GM23338 (cell line): ENCODE measurements around the gene LOXL1. TPM values are rescaled to one million over a fixed set of nuclear protein-coding genes. Genes with fewer than 3 reads are reported as not detected.

Experiments
- ATAC-seq: fragments of 200-7000 bp; cut with Tn5 transposase; 3 replicates; pipeline ENCODE4 v1.9.1; 2020
- DNase-seq: peaks from one replicate; pipeline ENCODE4 v3.0.0-alpha.2; 2015; ENCODE audit warnings: low spot score
- H2AFZ ChIP-seq: fragments of 200-600 bp; sonication (generic); 2 replicates; pipeline ENCODE4 v1.8.0; 2016; ENCODE audit warnings: antibody characterized with exemption, mild to moderate bottlenecking, moderate library complexity
- H3F3A ChIP-seq: fragments of 200-600 bp; sonication (generic); replicated peaks from 2 replicates; pipeline ENCODE4 v1.8.0; 2017; ENCODE audit warnings: antibody characterized with exemption, mixed run types, low read depth
- H3K27ac ChIP-seq: fragments of 200-600 bp; sonication (generic); 2 replicates; pipeline ENCODE4 v1.6.1; 2016; ENCODE audit warnings: low read depth
- H3K27me3 ChIP-seq: fragments of 200-600 bp; sonication (generic); 2 replicates; pipeline ENCODE4 v1.8.0; 2016; ENCODE audit warnings: mild to moderate bottlenecking, mixed run types, moderate library complexity; ENCODE audit not compliant: insufficient read depth
- H3K36me3 ChIP-seq: fragments of 200-600 bp; sonication (generic); 2 replicates; pipeline ENCODE4 v1.8.0; 2016; ENCODE audit warnings: mild to moderate bottlenecking; ENCODE audit not compliant: insufficient read depth
- H3K4me1 ChIP-seq: fragments of 200-600 bp; sonication (generic); 2 replicates; pipeline ENCODE4 v1.8.0; 2016; ENCODE audit warnings: mild to moderate bottlenecking, moderate library complexity; ENCODE audit not compliant: insufficient read depth
- H3K4me2 ChIP-seq: fragments of 200-600 bp; sonication (generic); 2 replicates; pipeline ENCODE4 v1.7.1; 2017; ENCODE audit warnings: mixed run types
- H3K4me3 ChIP-seq: fragments of 200-600 bp; sonication (generic); 2 replicates; pipeline ENCODE4 v1.6.1; 2016; ENCODE audit warnings: mixed run types
- H3K79me2 ChIP-seq: fragments of 200-600 bp; sonication (generic); replicated peaks from 2 replicates; pipeline ENCODE4 v1.8.0; 2017; ENCODE audit warnings: mild to moderate bottlenecking; ENCODE audit not compliant: insufficient read depth
- H3K9me2 ChIP-seq: fragments of 200-600 bp; sonication (generic); 2 replicates; pipeline ENCODE4 v1.8.0; 2017; ENCODE audit not compliant: insufficient read depth
- H4K20me1 ChIP-seq: fragments of 200-600 bp; sonication (generic); replicated peaks from 2 replicates; pipeline ENCODE4 v1.8.0; 2017; ENCODE audit warnings: mild to moderate bottlenecking; ENCODE audit not compliant: insufficient read depth
- H3K27ac Mint-ChIP-seq: 2 replicates; pipeline ENCODE4 v1.8.0; 2020; ENCODE audit warnings: inconsistent platforms, mild to moderate bottlenecking, moderate library complexity, mixed read lengths
- H3K27me3 Mint-ChIP-seq: 3 replicates; pipeline ENCODE4 v1.8.0; 2022; ENCODE audit warnings: low read depth, mild to moderate bottlenecking, moderate library complexity, mixed read lengths, inconsistent platforms; ENCODE audit not compliant: insufficient read depth, poor library complexity
- H3K36me3 Mint-ChIP-seq: 3 replicates; pipeline ENCODE4 v1.8.0; 2021; ENCODE audit warnings: low read depth, mild to moderate bottlenecking, inconsistent platforms, moderate library complexity, mixed read lengths
- H3K4me1 Mint-ChIP-seq: 3 replicates; pipeline ENCODE4 v1.8.0; 2020; ENCODE audit warnings: mild to moderate bottlenecking, inconsistent platforms, mixed read lengths
- H3K4me3 Mint-ChIP-seq: 3 replicates; pipeline ENCODE4 v1.8.0; 2021; ENCODE audit warnings: moderate library complexity, mild to moderate bottlenecking, inconsistent platforms, mixed read lengths
- H3K9me3 Mint-ChIP-seq: 3 replicates; pipeline ENCODE4 v1.8.0; 2020; ENCODE audit warnings: moderate library complexity, mild to moderate bottlenecking, inconsistent platforms, mixed read lengths
- EZH2 ChIP-seq: fragments of 200-600 bp; sonication (generic); IDR thresholded peaks from one replicate; pipeline ENCODE4 v1.8.0; 2017; ENCODE audit warnings: antibody characterized with exemption, mild to moderate bottlenecking, low read depth; ENCODE audit not compliant: unreplicated experiment
- EZH2phosphoT487 ChIP-seq: fragments of 200-600 bp; sonication (generic); IDR thresholded peaks from one replicate; pipeline ENCODE4 v1.8.1; 2018; ENCODE audit warnings: antibody characterized with exemption; ENCODE audit not compliant: unreplicated experiment
- NANOG ChIP-seq: IDR thresholded peaks from 2 replicates; pipeline ENCODE4 v1.6.1; 2016; ENCODE audit warnings: antibody characterized with exemption, borderline replicate concordance
- POLR2AphosphoS5 ChIP-seq: IDR thresholded peaks from 2 replicates; pipeline ENCODE4 v1.6.1; 2016; ENCODE audit warnings: antibody characterized with exemption, low read depth
- STAT1 ChIP-seq: IDR thresholded peaks from one replicate; pipeline ENCODE4 v1.6.1; 2016; ENCODE audit warnings: antibody characterized with exemption; ENCODE audit not compliant: unreplicated experiment
- ZNF114 ChIP-seq: fragments of 250-450 bp; sonication (Bioruptor Pico); IDR thresholded peaks from 2 replicates; pipeline ENCODE4 v1.5.0; 2020; ENCODE audit warnings: mild to moderate bottlenecking, moderate library complexity
- polyA plus RNA-seq: library from polyadenylated mRNA; unstranded; fragments of >200 nt; fragmentation: Nextera tagmentation; extraction: Ambion mirVana; gene quantifications from 2 replicates; pipeline ENCODE4 v1.2.1, GENCODE V29; 2016
- total RNA-seq: library from RNA; depleted of rRNA; stranded (reverse); fragments of >200 nt; shearing (Covaris generic); gene quantifications from 2 replicates; pipeline ENCODE4 v1.2.3, GENCODE V29; 2014
- TF ChIP-seq, protein P1 (sequence below): fragments of 250-450 bp; sonication (Bioruptor Pico); IDR thresholded peaks from 2 replicates; pipeline ENCODE4 v1.5.0; 2020; ENCODE audit warnings: mild to moderate bottlenecking, moderate library complexity

LOXL1 gene
- total and polyA plus RNA-seq, 2 experiments from 2014 or later, result 6.9 to 10.8 TPM

DNA sequence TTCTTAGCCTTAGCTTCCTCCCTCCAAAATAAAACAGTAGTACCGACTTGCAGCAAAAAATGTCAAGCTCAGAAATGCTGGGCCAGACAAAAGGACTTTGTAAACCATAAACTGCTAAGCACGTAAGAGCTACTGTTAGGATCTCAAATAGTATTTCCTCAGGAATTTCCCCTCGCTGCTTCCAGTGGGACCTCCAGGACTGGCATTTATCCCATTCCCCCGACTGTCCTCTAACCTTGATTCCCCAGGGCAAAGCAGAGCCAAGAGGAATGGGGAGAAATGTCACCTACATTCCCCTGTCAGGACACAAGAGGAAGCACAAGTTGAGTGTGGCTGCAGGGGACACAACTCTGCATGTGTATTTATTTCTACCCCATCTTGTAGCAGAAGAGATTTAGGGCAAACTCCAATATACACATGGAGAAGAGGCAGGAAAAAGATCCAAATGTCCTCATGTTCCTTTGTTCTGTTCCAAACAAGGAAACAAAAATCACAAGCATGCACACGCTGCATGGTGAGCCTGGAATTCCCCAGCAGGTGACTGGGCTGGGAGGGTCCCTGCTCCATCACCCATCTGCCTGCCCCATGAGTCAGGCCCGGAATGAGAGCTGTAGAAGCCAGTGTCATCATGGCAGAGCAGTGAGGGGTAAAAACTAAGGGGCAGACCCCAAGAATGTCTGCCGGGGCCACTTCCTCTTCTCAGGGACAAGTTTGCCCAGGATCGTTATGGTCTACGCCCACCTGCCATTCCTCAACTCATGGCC lies 61.6 kb downstream of the LOXL1 start (continued):
- no peak for TF ChIP-seq EZH2
- no peak for TF ChIP-seq POLR2AphosphoS5
- TF ChIP-seq, protein P1, sequence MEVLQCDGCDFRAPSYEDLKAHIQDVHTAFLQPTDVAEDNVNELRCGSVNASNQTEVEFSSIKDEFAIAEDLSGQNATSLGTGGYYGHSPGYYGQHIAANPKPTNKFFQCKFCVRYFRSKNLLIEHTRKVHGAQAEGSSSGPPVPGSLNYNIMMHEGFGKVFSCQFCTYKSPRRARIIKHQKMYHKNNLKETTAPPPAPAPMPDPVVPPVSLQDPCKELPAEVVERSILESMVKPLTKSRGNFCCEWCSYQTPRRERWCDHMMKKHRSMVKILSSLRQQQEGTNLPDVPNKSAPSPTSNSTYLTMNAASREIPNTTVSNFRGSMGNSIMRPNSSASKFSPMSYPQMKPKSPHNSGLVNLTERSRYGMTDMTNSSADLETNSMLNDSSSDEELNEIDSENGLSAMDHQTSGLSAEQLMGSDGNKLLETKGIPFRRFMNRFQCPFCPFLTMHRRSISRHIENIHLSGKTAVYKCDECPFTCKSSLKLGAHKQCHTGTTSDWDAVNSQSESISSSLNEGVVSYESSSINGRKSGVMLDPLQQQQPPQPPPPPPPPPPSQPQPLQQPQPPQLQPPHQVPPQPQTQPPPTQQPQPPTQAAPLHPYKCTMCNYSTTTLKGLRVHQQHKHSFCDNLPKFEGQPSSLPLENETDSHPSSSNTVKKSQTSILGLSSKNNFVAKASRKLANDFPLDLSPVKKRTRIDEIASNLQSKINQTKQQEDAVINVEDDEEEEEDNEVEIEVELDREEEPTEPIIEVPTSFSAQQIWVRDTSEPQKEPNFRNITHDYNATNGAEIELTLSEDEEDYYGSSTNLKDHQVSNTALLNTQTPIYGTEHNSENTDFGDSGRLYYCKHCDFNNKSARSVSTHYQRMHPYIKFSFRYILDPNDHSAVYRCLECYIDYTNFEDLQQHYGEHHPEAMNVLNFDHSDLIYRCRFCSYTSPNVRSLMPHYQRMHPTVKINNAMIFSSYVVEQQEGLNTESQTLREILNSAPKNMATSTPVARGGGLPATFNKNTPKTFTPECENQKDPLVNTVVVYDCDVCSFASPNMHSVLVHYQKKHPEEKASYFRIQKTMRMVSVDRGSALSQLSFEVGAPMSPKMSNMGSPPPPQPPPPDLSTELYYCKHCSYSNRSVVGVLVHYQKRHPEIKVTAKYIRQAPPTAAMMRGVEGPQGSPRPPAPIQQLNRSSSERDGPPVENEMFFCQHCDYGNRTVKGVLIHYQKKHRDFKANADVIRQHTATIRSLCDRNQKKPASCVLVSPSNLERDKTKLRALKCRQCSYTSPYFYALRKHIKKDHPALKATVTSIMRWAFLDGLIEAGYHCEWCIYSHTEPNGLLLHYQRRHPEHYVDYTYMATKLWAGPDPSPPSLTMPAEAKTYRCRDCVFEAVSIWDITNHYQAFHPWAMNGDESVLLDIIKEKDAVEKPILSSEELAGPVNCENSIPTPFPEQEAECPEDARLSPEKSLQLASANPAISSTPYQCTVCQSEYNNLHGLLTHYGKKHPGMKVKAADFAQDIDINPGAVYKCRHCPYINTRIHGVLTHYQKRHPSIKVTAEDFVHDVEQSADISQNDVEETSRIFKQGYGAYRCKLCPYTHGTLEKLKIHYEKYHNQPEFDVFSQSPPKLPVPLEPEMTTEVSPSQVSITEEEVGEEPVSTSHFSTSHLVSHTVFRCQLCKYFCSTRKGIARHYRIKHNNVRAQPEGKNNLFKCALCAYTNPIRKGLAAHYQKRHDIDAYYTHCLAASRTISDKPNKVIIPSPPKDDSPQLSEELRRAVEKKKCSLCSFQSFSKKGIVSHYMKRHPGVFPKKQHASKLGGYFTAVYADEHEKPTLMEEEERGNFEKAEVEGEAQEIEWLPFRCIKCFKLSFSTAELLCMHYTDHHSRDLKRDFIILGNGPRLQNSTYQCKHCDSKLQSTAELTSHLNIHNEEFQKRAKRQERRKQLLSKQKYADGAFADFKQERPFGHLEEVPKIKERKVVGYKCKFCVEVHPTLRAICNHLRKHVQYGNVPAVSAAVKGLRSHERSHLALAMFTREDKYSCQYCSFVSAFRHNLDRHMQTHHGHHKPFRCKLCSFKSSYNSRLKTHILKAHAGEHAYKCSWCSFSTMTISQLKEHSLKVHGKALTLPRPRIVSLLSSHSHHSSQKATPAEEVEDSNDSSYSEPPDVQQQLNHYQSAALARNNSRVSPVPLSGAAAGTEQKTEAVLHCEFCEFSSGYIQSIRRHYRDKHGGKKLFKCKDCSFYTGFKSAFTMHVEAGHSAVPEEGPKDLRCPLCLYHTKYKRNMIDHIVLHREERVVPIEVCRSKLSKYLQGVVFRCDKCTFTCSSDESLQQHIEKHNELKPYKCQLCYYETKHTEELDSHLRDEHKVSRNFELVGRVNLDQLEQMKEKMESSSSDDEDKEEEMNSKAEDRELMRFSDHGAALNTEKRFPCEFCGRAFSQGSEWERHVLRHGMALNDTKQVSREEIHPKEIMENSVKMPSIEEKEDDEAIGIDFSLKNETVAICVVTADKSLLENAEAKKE (CRISPR knock-in tag), result no peak
- TF ChIP-seq STAT1, result no peak
- TF ChIP-seq NANOG, result no peak
- no peak for TF ChIP-seq ZNF114 (CRISPR knock-in tag)

DNA sequence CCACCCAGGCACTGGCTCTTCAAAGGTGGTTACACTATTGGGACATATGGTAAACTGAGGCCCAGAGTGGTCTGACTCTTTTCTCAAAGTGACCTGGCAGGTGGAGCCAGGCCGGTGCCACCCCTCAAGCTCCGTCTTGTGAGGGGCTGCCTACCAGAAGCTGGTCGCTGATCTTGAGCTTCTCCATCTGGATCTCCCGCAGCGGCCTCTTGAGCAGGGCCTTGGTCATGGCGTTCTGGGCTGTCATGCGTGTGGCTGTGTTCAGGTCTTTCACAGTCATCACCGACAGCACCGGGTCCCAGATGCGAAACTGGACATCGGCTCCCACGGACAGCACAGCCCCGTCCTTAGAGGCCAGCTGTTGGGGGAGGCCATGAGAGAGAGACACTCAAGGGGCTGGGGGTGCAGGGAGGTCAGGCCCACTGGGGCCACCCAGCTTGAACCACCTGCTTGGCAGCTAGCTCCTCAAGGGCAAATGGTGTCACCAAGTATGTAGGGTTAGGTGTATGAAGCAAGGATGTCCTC lies 62.2 kb downstream of the LOXL1 start:
- Mint-ChIP-seq H3K9me3 (no peaks in the 10 kb centered on the region), H3K36me3 (no peaks in the 10 kb centered on the region; the same call in 2 of the 3 replicates), H3K27ac (no peak overlapping the region), H3K4me3 (no peak overlapping the region), H3K27me3 (peaks cover 15% of the 10 kb centered on the region), H3K4me1 (no peaks in the 10 kb centered on the region; the same call in 2 of the 3 replicates)
- Histone ChIP-seq H3K4me2 (no peak overlapping the region), H3F3A (no peaks in the 10 kb centered on the region), H3K79me2 (no peaks in the 10 kb centered on the region), H4K20me1 (no peaks in the 10 kb centered on the region), H3K9me2 (no peaks in the 10 kb centered on the region), H2AFZ (no peak overlapping the region), H3K27ac (no peak overlapping the region), H3K27me3 (peaks cover 4% of the 10 kb centered on the region; the same call in 1 of the 2 replicates), H3K4me1 (no peaks in the 10 kb centered on the region; the same call in 1 of the 2 replicates), H3K36me3 (no peaks in the 10 kb centered on the region), H3K4me3 (no peak overlapping the region)
- no peak for ATAC-seq
- DNase-seq, result no peak
- no peak for TF ChIP-seq NANOG
- TF ChIP-seq, protein P1 (CRISPR knock-in tag), result no peak
- no peak for TF ChIP-seq EZH2
- no peak for TF ChIP-seq EZH2phosphoT487
